H9 (cell line): ENCODE results near the gene MUSK. TPM values are rescaled to one million over a fixed set of nuclear protein-coding genes. Genes with fewer than 3 reads are reported as not detected.

Experiments
- DNase-seq: peaks from one replicate; pipeline ENCODE4 v3.0.0-alpha.2; 2017
- H2AFZ ChIP-seq: one replicate; pipeline ENCODE4 v1.6.1; 2013; ENCODE audit warnings: mild to moderate bottlenecking, low read length, control low read depth, moderate library complexity
- H2AK5ac ChIP-seq: 2 replicates; pipeline ENCODE4 v1.6.1; 2013; ENCODE audit warnings: low read length, control low read depth, mixed read lengths; ENCODE audit not compliant: insufficient read length
- H2BK120ac ChIP-seq: one replicate; pipeline ENCODE4 v1.6.1; 2013; ENCODE audit warnings: low read depth, mild to moderate bottlenecking, low read length, control low read depth, inconsistent platforms; ENCODE audit not compliant: poor library complexity, severe bottlenecking
- H2BK12ac ChIP-seq: 2 replicates; pipeline ENCODE4 v1.6.1; 2013; ENCODE audit warnings: low read length, control low read depth, mixed read lengths, low read depth; ENCODE audit not compliant: insufficient read length
- H2BK15ac ChIP-seq: 2 replicates; pipeline ENCODE4 v1.6.1; 2013; ENCODE audit warnings: low read depth, low read length, control low read depth
- H2BK20ac ChIP-seq: one replicate; pipeline ENCODE4 v1.6.1; 2013; ENCODE audit warnings: low read depth, mild to moderate bottlenecking, low read length, control low read depth, inconsistent platforms; ENCODE audit not compliant: poor library complexity, severe bottlenecking
- H2BK5ac ChIP-seq: 2 replicates; pipeline ENCODE4 v1.6.1; 2013; ENCODE audit warnings: low read length, control low read depth, mixed read lengths; ENCODE audit not compliant: insufficient read length
- H3K14ac ChIP-seq: 2 replicates; pipeline ENCODE4 v1.6.1; 2013; ENCODE audit warnings: low read length, control low read depth; ENCODE audit not compliant: insufficient read depth
- H3K18ac ChIP-seq: 2 replicates; pipeline ENCODE4 v1.6.1; 2013; ENCODE audit warnings: low read depth, mild to moderate bottlenecking, mixed read lengths, low read length, control low read depth; ENCODE audit not compliant: insufficient read length
- H3K23ac ChIP-seq: 2 replicates; pipeline ENCODE4 v1.6.1; 2013; ENCODE audit warnings: low read length, control low read depth, mixed read lengths, low read depth; ENCODE audit not compliant: insufficient read length
- H3K23me2 ChIP-seq: 2 replicates; pipeline ENCODE4 v1.6.1; 2013; ENCODE audit warnings: low read depth, mild to moderate bottlenecking, mixed read lengths, low read length, control low read depth; ENCODE audit not compliant: insufficient read length, poor library complexity, severe bottlenecking
- H3K27ac ChIP-seq: 2 replicates; pipeline ENCODE4 v1.5.1; 2013; ENCODE audit warnings: low read length, control low read depth, mixed read lengths, low read depth; ENCODE audit not compliant: insufficient read length
- H3K27me3 ChIP-seq: 2 replicates; pipeline ENCODE4 v1.6.1; 2013; ENCODE audit warnings: low read length, control low read depth, inconsistent platforms; ENCODE audit not compliant: insufficient read depth
- H3K4ac ChIP-seq: 2 replicates; pipeline ENCODE4 v1.6.1; 2013; ENCODE audit warnings: low read depth, mild to moderate bottlenecking, control low read depth, inconsistent platforms, low read length, moderate library complexity
- H3K4me1 ChIP-seq: 2 replicates; pipeline ENCODE4 v1.6.1; 2013; ENCODE audit warnings: low read length, control low read depth, inconsistent platforms; ENCODE audit not compliant: insufficient read depth
- H3K4me2 ChIP-seq: 2 replicates; pipeline ENCODE4 v1.6.1; 2013; ENCODE audit warnings: low read length, control low read depth, mixed read lengths; ENCODE audit not compliant: insufficient read length, insufficient read depth
- H3K56ac ChIP-seq: 2 replicates; pipeline ENCODE4 v1.6.1; 2013; ENCODE audit warnings: low read depth, mild to moderate bottlenecking, mixed read lengths, low read length, control low read depth; ENCODE audit not compliant: insufficient read length
- H3K79me1 ChIP-seq: 2 replicates; pipeline ENCODE4 v1.6.1; 2013; ENCODE audit warnings: low read depth, mild to moderate bottlenecking, moderate library complexity, low read length, control low read depth, inconsistent platforms; ENCODE audit not compliant: insufficient read depth, poor library complexity, severe bottlenecking
- H3K79me2 ChIP-seq: 2 replicates; pipeline ENCODE4 v1.6.1; 2013; ENCODE audit warnings: low read length, control low read depth, inconsistent platforms; ENCODE audit not compliant: insufficient read depth
- H3K9ac ChIP-seq: 2 replicates; pipeline ENCODE4 v1.6.1; 2013; ENCODE audit warnings: low read length, control low read depth, mixed read lengths; ENCODE audit not compliant: insufficient read length; ENCODE audit errors: extremely low read depth
- H3K9me3 ChIP-seq: one replicate; pipeline ENCODE4 v1.6.1; 2013; ENCODE audit warnings: low read depth, low read length, inconsistent platforms; ENCODE audit not compliant: control insufficient read depth
- H3T11ph ChIP-seq: one replicate; pipeline ENCODE4 v1.6.1; 2013; ENCODE audit warnings: mild to moderate bottlenecking, low read length, control low read depth, inconsistent platforms
- H4K20me1 ChIP-seq: one replicate; pipeline ENCODE4 v1.6.1; 2013; ENCODE audit not compliant: control insufficient read depth, insufficient read length, insufficient read depth
- H4K5ac ChIP-seq: 2 replicates; pipeline ENCODE4 v1.6.1; 2013; ENCODE audit warnings: low read depth, mild to moderate bottlenecking, mixed read lengths, low read length, control low read depth; ENCODE audit not compliant: insufficient read length
- H4K8ac ChIP-seq: replicated peaks from 2 replicates; pipeline ENCODE4 v1.6.1; 2013; ENCODE audit warnings: low read length, control low read depth, mixed read lengths, low read depth; ENCODE audit not compliant: insufficient read length
- H4K91ac ChIP-seq: 2 replicates; pipeline ENCODE4 v1.6.1; 2013; ENCODE audit warnings: low read depth, mild to moderate bottlenecking, moderate library complexity, mixed read lengths, low read length, control low read depth; ENCODE audit not compliant: insufficient read length
- H3K27ac Mint-ChIP-seq, 3 experiments: 2 replicates in 2 of 3; 3 replicates in 1 of 3; pipeline ENCODE4 v1.8.0; 2020 to 2021; ENCODE audit warnings: mixed read lengths in 3 of 3, mild to moderate bottlenecking in 1 of 3, moderate library complexity in 1 of 3
- H3K27me3 Mint-ChIP-seq: 2 replicates; pipeline ENCODE4 v1.8.0; 2021; ENCODE audit warnings: low read depth, mild to moderate bottlenecking, moderate library complexity, mixed read lengths
- H3K36me3 Mint-ChIP-seq, 3 experiments: 2 replicates in 2 of 3; 3 replicates in 1 of 3; pipeline ENCODE4 v1.8.0; 2020 to 2021; ENCODE audit warnings: low read depth in 3 of 3, mixed read lengths in 3 of 3; ENCODE audit not compliant: insufficient read depth in 1 of 3
- H3K4me1 Mint-ChIP-seq, 2 experiments: 2 replicates each; pipeline ENCODE4 v1.8.0; 2020; ENCODE audit warnings: mixed read lengths in 2 of 2
- H3K4me3 Mint-ChIP-seq, 2 experiments: 2 replicates in 1 of 2; 3 replicates in 1 of 2; pipeline ENCODE4 v1.8.0; 2020 to 2021; ENCODE audit warnings: mild to moderate bottlenecking in 2 of 2, mixed read lengths in 2 of 2, moderate library complexity in 1 of 2
- H3K9me3 Mint-ChIP-seq, 2 experiments: 2 replicates in 1 of 2; 3 replicates in 1 of 2; pipeline ENCODE4 v1.8.0; 2020; ENCODE audit warnings: mild to moderate bottlenecking in 2 of 2, mixed read lengths in 2 of 2, moderate library complexity in 1 of 2
- total RNA-seq: library from RNA; stranded (reverse); gene quantifications from 2 replicates; pipeline ENCODE4 v1.2.1, GENCODE V29; 2021
- TF ChIP-seq, protein P1 (sequence below): fragments of 200-600 bp; sonication (generic); conservative IDR thresholded peaks from 3 replicates; pipeline ENCODE4 v1.8.0; 2021; ENCODE audit warnings: antibody characterized with exemption, mild to moderate bottlenecking

MUSK gene
- total RNA-seq, 1 experiment from 2014 or later = not detected

DNA sequence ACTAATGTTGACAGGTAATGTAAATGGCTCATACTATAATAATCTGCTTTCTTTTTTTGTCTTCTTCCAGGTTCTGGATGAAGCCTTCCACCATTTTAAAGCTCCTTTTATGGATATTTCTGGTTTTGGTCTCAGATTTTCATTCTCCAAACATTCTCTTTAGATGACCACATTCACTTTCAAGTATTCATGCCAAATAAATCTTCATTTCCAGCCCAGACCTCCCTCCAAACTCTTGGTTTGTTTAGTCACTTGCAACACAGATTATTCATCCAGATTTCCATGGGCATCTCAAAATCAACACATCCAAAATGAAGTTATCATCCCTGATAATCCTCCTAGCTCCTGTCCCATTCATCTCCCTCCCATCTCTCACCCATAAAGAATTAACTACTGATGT lies 48.8 kb upstream of the MUSK start:
- no peaks in the 10 kb centered on the region for H3K9me3 ChIP-seq
- no peak overlapping the region for H4K5ac ChIP-seq
- Mint-ChIP-seq H3K27me3 (no peaks in the 10 kb centered on the region), H3K36me3 (peaks cover 0 to under 1% (median 0%) of the 10 kb centered on the region in 3 experiments; a peak in 1 of 7 replicates), H3K27ac (no peak overlapping the region), H3K4me3 (no peak overlapping the region), H3K9me3 (no peaks in the 10 kb centered on the region), H3K4me1 (peaks cover 0 to 12% of the 10 kb centered on the region in 2 experiments; a peak in 2 of 4 replicates)
- no peaks in the 10 kb centered on the region for H3K79me2 ChIP-seq
- DNase-seq = no peak
- H2BK15ac ChIP-seq = no peak overlapping the region
- no peak overlapping the region for H2BK120ac ChIP-seq
- no peak overlapping the region for H2AK5ac ChIP-seq
- no peak overlapping the region for H4K8ac ChIP-seq
- H3T11ph ChIP-seq = no peak overlapping the region
- H3K27me3 ChIP-seq = no peaks in the 10 kb centered on the region
- no peaks in the 10 kb centered on the region for H3K4me1 ChIP-seq
- H4K20me1 ChIP-seq = no peaks in the 10 kb centered on the region
- no peaks in the 10 kb centered on the region for H3K23me2 ChIP-seq
- no peak overlapping the region for H2BK5ac ChIP-seq
- no peak overlapping the region for H3K4me2 ChIP-seq
- no peak overlapping the region for H3K23ac ChIP-seq
- TF ChIP-seq, protein P1, sequence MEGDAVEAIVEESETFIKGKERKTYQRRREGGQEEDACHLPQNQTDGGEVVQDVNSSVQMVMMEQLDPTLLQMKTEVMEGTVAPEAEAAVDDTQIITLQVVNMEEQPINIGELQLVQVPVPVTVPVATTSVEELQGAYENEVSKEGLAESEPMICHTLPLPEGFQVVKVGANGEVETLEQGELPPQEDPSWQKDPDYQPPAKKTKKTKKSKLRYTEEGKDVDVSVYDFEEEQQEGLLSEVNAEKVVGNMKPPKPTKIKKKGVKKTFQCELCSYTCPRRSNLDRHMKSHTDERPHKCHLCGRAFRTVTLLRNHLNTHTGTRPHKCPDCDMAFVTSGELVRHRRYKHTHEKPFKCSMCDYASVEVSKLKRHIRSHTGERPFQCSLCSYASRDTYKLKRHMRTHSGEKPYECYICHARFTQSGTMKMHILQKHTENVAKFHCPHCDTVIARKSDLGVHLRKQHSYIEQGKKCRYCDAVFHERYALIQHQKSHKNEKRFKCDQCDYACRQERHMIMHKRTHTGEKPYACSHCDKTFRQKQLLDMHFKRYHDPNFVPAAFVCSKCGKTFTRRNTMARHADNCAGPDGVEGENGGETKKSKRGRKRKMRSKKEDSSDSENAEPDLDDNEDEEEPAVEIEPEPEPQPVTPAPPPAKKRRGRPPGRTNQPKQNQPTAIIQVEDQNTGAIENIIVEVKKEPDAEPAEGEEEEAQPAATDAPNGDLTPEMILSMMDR = no peak
- no peak overlapping the region for H2BK20ac ChIP-seq
- no peak overlapping the region for H3K4ac ChIP-seq
- H2AFZ ChIP-seq = no peak overlapping the region
- no peak overlapping the region for H3K18ac ChIP-seq
- H3K14ac ChIP-seq = no peak overlapping the region
- H3K79me1 ChIP-seq = no peaks in the 10 kb centered on the region
- no peak overlapping the region for H3K56ac ChIP-seq
- H4K91ac ChIP-seq = no peak overlapping the region
- H3K9ac ChIP-seq = no peak overlapping the region
- no peak overlapping the region for H3K27ac ChIP-seq
- H2BK12ac ChIP-seq = no peak overlapping the region
